Common myeloid progenitor, CD34-positive (primary cell): Measurements from ENCODE around the gene ANKRD12.

Source experiments
- CTCF ChIA-PET: fragments of 350-600 bp; sonication (Branson Sonifier 250); formaldehyde crosslinking; loops from one replicate; lab custom pipeline; 2021; ENCODE audit warnings: antibody characterized with exemption; lab: Charles Lee
- POLR2A ChIA-PET: fragments of 350-600 bp; sonication (Branson Sonifier 250); formaldehyde crosslinking; loops from one replicate; lab custom pipeline; 2021; ENCODE audit warnings: antibody characterized with exemption; lab: Charles Lee
- DNase-seq, 3 donors: peaks; one replicate each; pipeline versions ENCODE4 v3.0.0 to v3.0.0-alpha.2; 2013
- H3K27ac ChIP-seq, 2 experiments: 1 replicate in 1 of 2; 2 replicates in 1 of 2; pipeline ENCODE4 v1.7.0; 2013; ENCODE audit warnings: inconsistent platforms in 2 of 2, low read length in 2 of 2, mild to moderate bottlenecking in 2 of 2, low read depth in 1 of 2, moderate library complexity in 1 of 2; ENCODE audit not compliant: severe bottlenecking in 2 of 2, insufficient read depth in 1 of 2, poor library complexity in 1 of 2
- H3K27me3 ChIP-seq, 5 experiments: replicated peaks in 2 of 5; 1 replicate in 3 of 5; 2 replicates in 2 of 5; pipeline versions ENCODE4 v1.6.1 to v1.7.0; 2013; ENCODE audit warnings: low read length in 4 of 5, mild to moderate bottlenecking in 2 of 5, moderate library complexity in 2 of 5, inconsistent platforms in 1 of 5; ENCODE audit not compliant: insufficient read depth in 5 of 5, control insufficient read depth in 4 of 5
- H3K36me3 ChIP-seq, 4 experiments: 1 replicate in 2 of 4; 2 replicates in 2 of 4; pipeline versions ENCODE4 v1.6.1 to v1.7.0; 2013; ENCODE audit warnings: low read length in 3 of 4, control low read depth in 1 of 4, mild to moderate bottlenecking in 1 of 4; ENCODE audit not compliant: control insufficient read depth in 4 of 4, insufficient read depth in 4 of 4
- H3K4me1 ChIP-seq, 4 experiments: 1 replicate in 3 of 4; 2 replicates in 1 of 4; pipeline versions ENCODE4 v1.6.1 to v1.7.1; 2013; ENCODE audit warnings: low read length in 3 of 4, mild to moderate bottlenecking in 3 of 4, control low read depth in 1 of 4, inconsistent platforms in 1 of 4, moderate library complexity in 1 of 4; ENCODE audit not compliant: control insufficient read depth in 4 of 4, insufficient read depth in 4 of 4; ENCODE audit errors: control extremely low read depth in 1 of 4
- H3K4me3 ChIP-seq, 7 experiments: 1 replicate in 4 of 7; 2 replicates in 3 of 7; pipeline versions ENCODE4 v1.5.1 to v1.7.0; 2013; ENCODE audit warnings: mild to moderate bottlenecking in 7 of 7, low read length in 6 of 7, moderate library complexity in 6 of 7, inconsistent platforms in 2 of 7, low read depth in 2 of 7, control low read depth in 1 of 7; ENCODE audit not compliant: insufficient read depth in 4 of 7, control insufficient read depth in 1 of 7; ENCODE audit errors: extremely low read depth in 1 of 7
- H3K9me3 ChIP-seq, 5 experiments: 1 replicate in 4 of 5; 2 replicates in 1 of 5; pipeline versions ENCODE4 v1.6.1 to v1.7.1; 2013; ENCODE audit warnings: low read length in 4 of 5, mild to moderate bottlenecking in 2 of 5, inconsistent platforms in 1 of 5, low read depth in 1 of 5, moderate library complexity in 1 of 5; ENCODE audit not compliant: control insufficient read depth in 4 of 5, insufficient read depth in 2 of 5; ENCODE audit errors: control extremely low read depth in 1 of 5
- WGBS: methylation state at CpG from one replicate; pipeline ENCODE4 v1.1.5; 2013; ENCODE audit not compliant: insufficient coverage; 5-methylcytosine and 5-hydroxymethylcytosine counted together

Gene ANKRD12

DNA sequence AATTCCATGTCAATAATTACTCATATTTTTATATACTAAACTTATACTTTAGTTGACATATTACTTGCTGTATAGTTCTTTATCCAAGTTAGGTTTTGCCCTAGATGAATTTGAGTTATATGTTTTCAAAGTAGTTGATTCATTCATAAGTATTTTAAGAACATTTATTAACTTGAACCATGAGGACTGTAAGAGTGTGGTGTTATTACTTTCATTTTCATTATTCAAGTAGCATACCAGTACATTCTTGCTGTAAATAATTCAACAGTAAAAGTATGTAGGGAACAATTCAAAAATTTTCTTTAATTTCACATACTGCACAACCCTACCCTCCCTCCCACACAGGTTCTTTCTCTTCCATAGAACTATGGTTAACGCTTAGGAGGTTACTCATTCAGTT, 75.4 kb downstream of the ANKRD12 start:
- POLR2A ChIA-PET = no interaction called here
- no peak overlapping the region for H3K27ac ChIP-seq
- H3K36me3 ChIP-seq = peaks cover 10 to 43% (median 29%) of the 10 kb centered on the region in 4 experiments
- DNase-seq = peak in 1 of 3 donors; percentile 13
- WGBS = no CpG with 5 or more reads among the region's 1 CpG
- H3K9me3 ChIP-seq = no peaks in the 10 kb centered on the region
- H3K4me3 ChIP-seq = no peak overlapping the region
- no peaks in the 10 kb centered on the region for H3K27me3 ChIP-seq
- CTCF ChIA-PET = no interaction called here
- H3K4me1 ChIP-seq = peaks cover 0 to 15% (median 9%) of the 10 kb centered on the region in 4 experiments

DNA sequence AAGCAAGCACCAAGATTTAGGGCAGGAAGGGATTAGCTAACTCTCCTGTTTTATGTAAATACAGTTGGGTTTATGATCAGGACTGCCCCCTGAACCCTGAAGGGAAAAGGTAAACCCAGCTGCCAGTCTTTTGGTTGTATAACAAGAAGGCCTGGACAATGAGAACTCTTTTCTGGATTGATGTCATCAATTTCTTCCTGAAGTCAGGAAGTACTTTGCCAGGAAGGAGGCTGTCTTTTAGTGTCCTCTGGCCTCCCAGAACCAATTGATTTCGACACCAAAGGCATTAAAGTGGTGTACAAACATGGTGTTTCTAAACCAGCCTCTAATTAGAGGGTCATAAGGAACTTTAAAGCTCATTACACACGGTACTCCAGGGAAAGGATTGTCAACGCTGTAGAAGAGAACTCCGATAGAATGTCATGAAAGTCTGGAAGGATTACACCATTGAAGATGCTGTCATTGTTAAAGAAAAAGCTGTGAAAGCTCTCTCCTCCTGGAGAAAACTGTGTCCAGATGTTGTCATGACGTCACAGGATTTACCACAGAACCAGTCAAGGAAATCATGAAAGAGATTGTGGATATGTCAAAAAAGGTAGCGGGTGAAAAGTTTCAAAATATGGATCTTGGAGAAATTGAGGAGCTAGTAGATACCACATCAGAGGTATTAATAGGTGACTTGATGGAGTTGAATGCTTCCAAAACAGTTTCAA, 78.8 kb downstream of the ANKRD12 start:
- no peaks in the 10 kb centered on the region for H3K4me1 ChIP-seq
- no peaks in the 10 kb centered on the region for H3K27me3 ChIP-seq
- H3K9me3 ChIP-seq = no peaks in the 10 kb centered on the region
- no peak for DNase-seq
- 100% methylated on average over 4 of the region's 6 CpGs for WGBS
- ChIA-PET POLR2A (no interaction called here), CTCF (interaction anchor here (1.2 to 1.9 kb wide), 3 partner anchors 9 to 10 kb away, joined by 3 to 5 read pairs (median 4); no protein-coding TSS in a partner anchor)
- H3K36me3 ChIP-seq = peaks cover 16 to 64% (median 35%) of the 10 kb centered on the region in 4 experiments
- no peak overlapping the region for H3K27ac ChIP-seq
- no peak overlapping the region for H3K4me3 ChIP-seq

DNA sequence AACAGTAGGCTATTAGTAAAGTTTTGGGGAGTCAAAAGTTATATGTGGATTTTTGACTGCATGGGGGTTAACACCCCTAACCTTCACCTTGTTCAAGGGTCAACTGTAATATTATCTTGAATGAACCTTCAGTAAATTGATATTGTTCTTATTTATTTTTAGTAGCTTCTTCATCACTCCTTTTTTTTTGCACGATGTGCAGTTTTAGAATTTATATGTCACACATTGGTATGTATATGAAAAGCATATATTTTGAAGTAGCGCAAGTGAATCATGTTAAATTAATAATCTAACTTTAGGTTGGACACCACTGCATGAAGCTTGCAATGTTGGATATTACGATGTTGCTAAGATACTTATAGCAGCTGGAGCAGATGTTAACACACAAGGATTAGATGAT, 79.9 kb downstream of the ANKRD12 start:
- peaks cover 16 to 67% (median 37%) of the 10 kb centered on the region in 4 experiments for H3K36me3 ChIP-seq
- POLR2A ChIA-PET = no interaction called here
- CTCF ChIA-PET = interaction anchor here (1.2 kb wide), 1 partner anchor 11 kb away, joined by 3 read pairs; no protein-coding TSS in a partner anchor

GRCh38 chr18:9217743-9218451, 81.3 kb downstream of the ANKRD12 start:
- ChIA-PET POLR2A (no interaction called here), CTCF (interaction anchor here (0.6 kb wide), 1 partner anchor 326 kb away, joined by 3 read pairs; no protein-coding TSS in a partner anchor)
- no peaks in the 10 kb centered on the region for H3K4me1 ChIP-seq
- no CpG with 5 or more reads among the region's 3 CpGs for WGBS
- peaks cover 19 to 69% (median 41%) of the 10 kb centered on the region in 4 experiments for H3K36me3 ChIP-seq
- H3K9me3 ChIP-seq = no peaks in the 10 kb centered on the region
- H3K27ac ChIP-seq = no peak overlapping the region
- H3K27me3 ChIP-seq = no peaks in the 10 kb centered on the region
- H3K4me3 ChIP-seq = no peak overlapping the region
- DNase-seq = no peak

More for the DNA sequence above, 79.9 kb downstream of the ANKRD12 start:
- WGBS = 100% methylated on average over 2 of the region's 3 CpGs
- DNase-seq = no peak
- H3K27ac ChIP-seq = no peak overlapping the region
- H3K4me1 ChIP-seq = no peaks in the 10 kb centered on the region
- no peak overlapping the region for H3K4me3 ChIP-seq
- H3K9me3 ChIP-seq = no peaks in the 10 kb centered on the region
- H3K27me3 ChIP-seq = no peaks in the 10 kb centered on the region

- Histone ChIP-seq H3K9me3 (peaks cover 0 to 1% (median 0%) of the 10 kb centered on the region in 5 experiments), H3K36me3 (peaks cover 10 to 52% (median 25%) of the 10 kb centered on the region in 4 experiments), H3K4me1 (no peaks in the 10 kb centered on the region), H3K4me3 (no peak overlapping the region), H3K27me3 (no peaks in the 10 kb centered on the region), H3K27ac (no peak overlapping the region)
- WGBS = 70% methylated on average over 2 of the region's 3 CpGs
- ChIA-PET CTCF (interaction anchor here (0.9 to 1.2 kb wide), 2 partner anchors 12 to 21 kb away, joined by 3 read pairs; no protein-coding TSS in a partner anchor), POLR2A (no interaction called here)
- no peak for DNase-seq
These were observed 84.5 kb downstream of the ANKRD12 start for GRCh38 chr18:9221040-9221439.

- CTCF ChIA-PET = interaction anchor here (0.6 to 1.2 kb wide), 3 partner anchors 13 to 295 kb away, joined by 3 read pairs; no protein-coding TSS in a partner anchor
- H3K9me3 ChIP-seq = peaks cover 0 to 1% (median 0%) of the 10 kb centered on the region in 5 experiments
- no peaks in the 10 kb centered on the region for H3K4me1 ChIP-seq
- no peak for DNase-seq
- H3K27me3 ChIP-seq = no peaks in the 10 kb centered on the region
- POLR2A ChIA-PET = no interaction called here
- H3K36me3 ChIP-seq = peaks cover 9 to 52% (median 23%) of the 10 kb centered on the region in 4 experiments
- no peak overlapping the region for H3K4me3 ChIP-seq
- 98% methylated on average over 4 of the region's 5 CpGs for WGBS
- H3K27ac ChIP-seq = no peak overlapping the region
These were observed 85.1 kb downstream of the ANKRD12 start for GRCh38 chr18:9221661-9222060.
